ENCODE results near the gene KRTAP5-4.

GRCh38 chr11:1655168-1656060 lies 33.5 kb upstream of the KRTAP5-4 start:
- TF ChIP-seq CTCF (IDR thresholded peaks at IDR 0.05; ENCODE audit: extremely low read depth in 1 of 2, insufficient read depth in 1 of 2, low read depth in 1 of 2, low read length in 2 of 2) (no peak), POLR2A (IDR thresholded peaks at IDR 0.05; ENCODE audit: low read depth, low read length) (no peak), POLR2AphosphoS5 (IDR thresholded peaks at IDR 0.05; ENCODE audit: insufficient read depth, low read depth, low read length) (no peak), EZH2 (IDR thresholded peaks at IDR 0.05; ENCODE audit: borderline replicate concordance, low read depth, low read length, severe bottlenecking) (no peak), MAX (IDR thresholded peaks at IDR 0.05; ENCODE audit: insufficient read depth, insufficient read length) (no peak)

Measured in endothelial cell of umbilical vein (primary cell).